Nephron progenitor cell (in vitro differentiated cells): ENCODE results near the gene KLLN.
"Not testable (repeated sequence)": the region's sequence is repeated elsewhere in the genome, so short reads cannot be mapped to it uniquely, and the experiment has no call there.

Experiments
- DNase-seq: peaks from one replicate; pipeline ENCODE4 v3.0.0; 2021
- H3K27ac Mint-ChIP-seq: 2 replicates; pipeline ENCODE4 v1.8.0; 2021; ENCODE audit warnings: mild to moderate bottlenecking, moderate library complexity, mixed read lengths
- H3K27me3 Mint-ChIP-seq: 2 replicates; pipeline ENCODE4 v1.8.0; 2021; ENCODE audit warnings: mild to moderate bottlenecking, low read depth, mixed read lengths; ENCODE audit not compliant: poor library complexity
- H3K36me3 Mint-ChIP-seq: 2 replicates; pipeline ENCODE4 v1.8.0; 2021; ENCODE audit warnings: low read depth, mixed read lengths
- H3K4me1 Mint-ChIP-seq: 2 replicates; pipeline ENCODE4 v1.8.0; 2021; ENCODE audit warnings: mixed read lengths
- H3K4me3 Mint-ChIP-seq: 2 replicates; pipeline ENCODE4 v1.8.0; 2021; ENCODE audit warnings: mild to moderate bottlenecking, moderate library complexity, mixed read lengths
- H3K9me3 Mint-ChIP-seq: 2 replicates; pipeline ENCODE4 v1.8.0; 2021; ENCODE audit warnings: mild to moderate bottlenecking, moderate library complexity, mixed read lengths
- TF ChIP-seq, protein P1 (sequence below): fragments of 200-600 bp; sonication (generic); IDR thresholded peaks from 2 replicates; pipeline ENCODE4 v1.5.0; 2021; ENCODE audit warnings: antibody characterized with exemption

Gene KLLN

DNA sequence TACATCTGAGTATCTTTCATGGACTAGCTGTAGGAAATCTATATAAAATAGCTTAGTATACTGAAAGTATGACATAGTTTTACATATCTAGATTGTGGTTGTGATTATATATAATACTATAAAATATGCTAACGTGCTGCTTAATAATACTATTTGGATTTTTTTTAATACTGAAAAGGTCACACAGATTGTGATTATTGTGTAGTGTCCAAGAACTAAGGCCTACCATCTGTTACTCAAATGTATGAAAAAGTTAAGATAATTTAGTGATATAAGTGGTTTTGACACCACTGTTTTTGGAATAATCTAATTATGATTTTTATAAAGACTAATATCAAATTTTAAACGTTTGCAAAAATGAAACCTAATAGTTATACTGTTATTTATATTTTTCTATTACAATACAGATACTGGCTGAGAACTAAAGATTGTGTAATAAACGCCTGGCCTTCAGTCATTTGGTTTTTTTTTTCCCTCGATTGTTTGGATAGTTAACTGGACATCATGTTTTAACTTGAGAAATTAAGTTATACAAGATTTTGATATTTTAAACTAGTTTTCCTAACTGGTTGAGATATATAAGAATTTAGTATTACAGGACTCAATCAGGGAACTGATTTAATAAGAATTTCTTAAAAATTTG lies 12.7 kb upstream of the KLLN start:
- peaks cover 34% of the 10 kb centered on the region for H3K36me3 Mint-ChIP-seq
- no peak overlapping the region for H3K4me3 Mint-ChIP-seq
- TF ChIP-seq, protein P1, sequence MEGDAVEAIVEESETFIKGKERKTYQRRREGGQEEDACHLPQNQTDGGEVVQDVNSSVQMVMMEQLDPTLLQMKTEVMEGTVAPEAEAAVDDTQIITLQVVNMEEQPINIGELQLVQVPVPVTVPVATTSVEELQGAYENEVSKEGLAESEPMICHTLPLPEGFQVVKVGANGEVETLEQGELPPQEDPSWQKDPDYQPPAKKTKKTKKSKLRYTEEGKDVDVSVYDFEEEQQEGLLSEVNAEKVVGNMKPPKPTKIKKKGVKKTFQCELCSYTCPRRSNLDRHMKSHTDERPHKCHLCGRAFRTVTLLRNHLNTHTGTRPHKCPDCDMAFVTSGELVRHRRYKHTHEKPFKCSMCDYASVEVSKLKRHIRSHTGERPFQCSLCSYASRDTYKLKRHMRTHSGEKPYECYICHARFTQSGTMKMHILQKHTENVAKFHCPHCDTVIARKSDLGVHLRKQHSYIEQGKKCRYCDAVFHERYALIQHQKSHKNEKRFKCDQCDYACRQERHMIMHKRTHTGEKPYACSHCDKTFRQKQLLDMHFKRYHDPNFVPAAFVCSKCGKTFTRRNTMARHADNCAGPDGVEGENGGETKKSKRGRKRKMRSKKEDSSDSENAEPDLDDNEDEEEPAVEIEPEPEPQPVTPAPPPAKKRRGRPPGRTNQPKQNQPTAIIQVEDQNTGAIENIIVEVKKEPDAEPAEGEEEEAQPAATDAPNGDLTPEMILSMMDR, result no peak
- H3K9me3 Mint-ChIP-seq, result peaks cover 16% of the 10 kb centered on the region
- H3K27me3 Mint-ChIP-seq, result no peaks in the 10 kb centered on the region
- peaks cover 3% of the 10 kb centered on the region for H3K4me1 Mint-ChIP-seq
- no peak overlapping the region for H3K27ac Mint-ChIP-seq
- no peak for DNase-seq

DNA sequence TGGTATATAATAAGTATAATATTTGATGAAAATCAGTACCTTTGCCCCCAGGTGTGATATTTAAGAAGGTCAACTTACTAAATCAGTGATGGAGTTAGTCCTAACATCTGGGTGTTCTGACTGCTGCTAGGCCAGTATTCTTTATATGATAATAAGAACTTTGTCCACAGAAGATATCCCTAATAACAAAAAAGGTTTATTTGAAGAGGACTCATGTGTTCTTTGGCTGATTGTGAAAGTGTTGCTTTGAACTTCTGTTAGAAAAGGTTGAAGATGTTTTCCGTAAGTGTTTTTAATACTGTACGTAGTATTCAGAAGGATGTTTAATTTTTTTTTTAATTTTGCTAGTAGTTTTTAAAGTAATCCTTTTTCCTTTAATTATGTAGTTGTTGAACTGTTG lies 10.3 kb upstream of the KLLN start:
- Mint-ChIP-seq H3K9me3 (no peaks in the 10 kb centered on the region), H3K27me3 (no peaks in the 10 kb centered on the region), H3K36me3 (peaks cover 20% of the 10 kb centered on the region), H3K27ac (no peak overlapping the region), H3K4me1 (peaks cover 15% of the 10 kb centered on the region), H3K4me3 (no peak overlapping the region)
- TF ChIP-seq, protein P1, result no peak
- DNase-seq, result no peak

DNA sequence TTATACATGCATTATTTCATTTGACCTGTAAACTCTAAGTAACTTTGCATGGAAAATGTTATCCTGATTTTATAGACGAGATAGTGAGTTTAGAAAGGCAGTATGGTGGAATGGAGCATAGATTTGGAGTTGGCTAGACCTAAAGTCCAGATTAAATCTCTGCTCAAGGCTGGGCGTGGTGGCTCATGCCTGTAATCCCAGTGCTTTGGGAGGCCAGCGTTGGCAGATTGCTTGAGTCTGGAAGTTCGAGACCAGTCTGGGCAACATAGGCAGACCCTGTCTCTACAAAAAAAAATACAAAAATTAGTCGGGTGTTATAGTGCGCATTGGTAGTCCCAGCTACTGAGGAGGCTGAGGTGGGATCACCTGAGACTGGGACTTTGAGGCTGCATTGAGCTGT lies 9.5 kb upstream of the KLLN start:
- peaks cover 20% of the 10 kb centered on the region for H3K4me1 Mint-ChIP-seq
- H3K27ac Mint-ChIP-seq, result no peak overlapping the region
- TF ChIP-seq, protein P1, result no peak
- H3K9me3 Mint-ChIP-seq, result no peaks in the 10 kb centered on the region
- H3K27me3 Mint-ChIP-seq, result no peaks in the 10 kb centered on the region
- no peak overlapping the region for H3K4me3 Mint-ChIP-seq
- H3K36me3 Mint-ChIP-seq, result peaks cover 14% of the 10 kb centered on the region
- no peak for DNase-seq

DNA sequence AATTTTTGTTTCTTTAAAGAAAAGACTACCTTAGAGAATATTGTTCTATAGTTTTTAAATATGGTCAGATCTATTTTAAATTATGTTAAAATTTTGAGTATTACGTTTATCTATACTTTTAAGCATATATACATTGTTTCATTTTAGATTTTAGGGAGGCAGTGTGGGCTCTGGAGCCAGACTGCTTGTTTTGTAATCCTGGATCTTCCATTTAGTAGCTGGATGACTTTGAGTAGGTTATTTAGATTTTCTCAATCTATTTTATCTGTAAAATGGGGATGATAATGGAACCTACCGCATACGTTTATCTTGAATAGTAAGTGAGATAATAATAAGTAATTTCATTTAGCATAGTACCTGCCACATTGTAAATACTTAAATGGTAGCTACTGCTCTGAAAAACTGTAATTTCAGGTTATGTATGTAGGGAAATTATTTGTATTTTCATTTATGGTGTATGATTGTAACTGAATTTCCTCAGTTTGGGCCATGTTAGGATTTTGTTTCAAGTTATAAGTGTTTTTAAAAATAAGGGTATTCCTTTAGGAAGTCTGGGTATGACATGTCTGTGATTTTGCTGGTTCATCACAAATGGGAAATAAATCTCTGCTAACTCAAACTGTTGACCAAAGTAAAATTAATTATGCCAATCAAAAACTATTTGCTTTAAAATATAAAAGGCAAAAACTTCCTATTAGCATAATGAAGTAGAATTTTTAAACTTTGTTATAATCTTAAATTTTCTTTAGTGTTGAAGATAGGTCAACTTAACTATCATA lies 6.6 kb upstream of the KLLN start:
- Mint-ChIP-seq H3K4me1 (peaks cover 45% of the 10 kb centered on the region), H3K9me3 (no peaks in the 10 kb centered on the region), H3K27ac (no peak overlapping the region), H3K4me3 (no peak overlapping the region), H3K27me3 (no peaks in the 10 kb centered on the region), H3K36me3 (peaks cover 14% of the 10 kb centered on the region)
- TF ChIP-seq, protein P1, result no peak
- DNase-seq, result no peak

DNA sequence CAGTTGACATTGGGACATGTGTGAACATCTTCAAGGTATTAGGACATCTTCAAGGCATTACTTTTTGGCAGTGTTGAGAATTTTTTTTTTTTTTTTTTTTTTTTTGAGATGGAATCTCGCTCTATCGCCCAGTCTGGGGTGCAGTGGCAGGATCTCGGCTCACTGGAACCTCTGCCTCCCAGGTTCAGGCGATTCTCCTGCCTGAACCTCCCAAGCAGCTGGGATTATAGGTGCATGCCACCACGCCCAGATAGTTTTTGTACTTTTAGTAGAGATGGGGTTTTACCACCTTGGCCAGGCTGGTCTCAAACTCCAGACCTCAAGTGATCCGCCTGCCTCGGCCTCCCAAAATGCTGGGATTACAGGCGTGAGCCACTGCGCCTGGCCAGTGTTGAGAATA lies 5.8 kb upstream of the KLLN start:
- DNase-seq, H3K9me3 Mint-ChIP-seq, H3K27ac Mint-ChIP-seq, H3K27me3 Mint-ChIP-seq: not testable (repeated sequence)
- peak overlapping the region; percentile 99 for H3K4me3 Mint-ChIP-seq
- H3K36me3 Mint-ChIP-seq, result peaks cover 14% of the 10 kb centered on the region
- peaks cover 45% of the 10 kb centered on the region for H3K4me1 Mint-ChIP-seq

DNA sequence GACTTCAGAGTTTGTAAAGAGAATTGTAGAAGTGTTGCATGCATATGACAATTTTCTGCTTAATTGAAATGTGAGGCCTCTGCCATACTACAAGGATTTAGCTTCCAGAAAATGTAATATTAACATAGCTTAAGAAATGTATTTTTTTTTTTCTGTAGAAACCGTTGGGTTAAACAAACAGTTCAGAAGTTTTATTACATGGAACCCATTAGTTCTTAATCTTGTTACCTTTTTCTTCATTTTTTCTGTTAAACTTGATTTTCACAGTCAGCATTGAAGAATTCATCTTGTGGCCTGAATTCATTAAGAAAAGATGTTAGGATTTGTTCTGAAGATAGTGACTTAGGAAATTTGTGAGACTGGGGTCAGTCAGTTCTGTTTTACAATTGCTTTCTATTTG lies 4.9 kb upstream of the KLLN start:
- peaks cover 14% of the 10 kb centered on the region for H3K36me3 Mint-ChIP-seq
- TF ChIP-seq, protein P1, result no peak
- no peak for DNase-seq
- no peak overlapping the region for H3K27ac Mint-ChIP-seq
- H3K4me3 Mint-ChIP-seq, result peak overlapping the region; percentile 99
- H3K4me1 Mint-ChIP-seq, result peaks cover 45% of the 10 kb centered on the region
- H3K9me3 Mint-ChIP-seq, result no peaks in the 10 kb centered on the region
- H3K27me3 Mint-ChIP-seq, result no peaks in the 10 kb centered on the region
